Caco-2 (cell line): ENCODE data around the gene C6orf62. TPM values are rescaled to one million over a fixed set of nuclear protein-coding genes. Genes with fewer than 3 reads are reported as not detected.
A peak's percentile ranks its signal among the peaks of the same experiment; 100 is the strongest.
"Not testable (repeated sequence)": the region's sequence is repeated elsewhere in the genome, so short reads cannot be mapped to it uniquely, and the experiment has no call there.

Experiments
- BruUV-seq: library from RNA; stranded (reverse); fragments of 400-500 nt; replicated peaks from 2 replicates; lab custom pipeline; 2021; lab: Mats Ljungman, UMichigan
- CTCF ChIA-PET: fragments of 300-600 bp; sonication (Branson Sonifier 250); formaldehyde crosslinking; loops from one replicate; lab custom pipeline; 2022; ENCODE audit warnings: antibody characterized with exemption; lab: Charles Lee
- POLR2A ChIA-PET: fragments of 300-600 bp; sonication (Branson Sonifier 250); formaldehyde crosslinking; loops from one replicate; lab custom pipeline; 2022; ENCODE audit warnings: antibody characterized with exemption; lab: Charles Lee
- DNase-seq, 2 experiments: peaks; one replicate each; pipeline versions ENCODE4 v3.0.0 to v3.0.0-alpha.2; 2020 to 2022
- H3K27me3 ChIP-seq: replicated peaks from 2 replicates; pipeline ENCODE4 v1.6.0; 2011; ENCODE audit warnings: low read length; ENCODE audit not compliant: control insufficient read depth, insufficient read depth
- H3K36me3 ChIP-seq: 2 replicates; pipeline ENCODE4 v1.5.1; 2011; ENCODE audit warnings: low read length; ENCODE audit not compliant: control insufficient read depth, insufficient read depth
- H3K4me1 ChIP-seq: fragments of 250-450 bp; sonication (Bioruptor Pico); 2 replicates; pipeline ENCODE4 v1.5.1; 2020; ENCODE audit warnings: mild to moderate bottlenecking
- H3K4me3 ChIP-seq: 2 replicates; pipeline ENCODE4 v1.5.1; 2011; ENCODE audit warnings: low read depth, mild to moderate bottlenecking, control low read depth, low read length
- H3K9me3 ChIP-seq: fragments of 250-450 bp; sonication (Bioruptor Pico); 2 replicates; pipeline ENCODE4 v1.5.1; 2020; ENCODE audit warnings: mild to moderate bottlenecking, moderate library complexity
- H3K27ac Mint-ChIP-seq: one replicate; pipeline ENCODE4 v1.8.0; 2022; ENCODE audit warnings: mixed read lengths; ENCODE audit not compliant: unreplicated experiment
- H3K27me3 Mint-ChIP-seq: one replicate; pipeline ENCODE4 v1.8.0; 2022; ENCODE audit warnings: mixed read lengths; ENCODE audit not compliant: insufficient read depth, unreplicated experiment
- H3K36me3 Mint-ChIP-seq: one replicate; pipeline ENCODE4 v1.8.0; 2022; ENCODE audit warnings: mild to moderate bottlenecking, mixed read lengths; ENCODE audit not compliant: insufficient read depth, unreplicated experiment
- H3K4me1 Mint-ChIP-seq: one replicate; pipeline ENCODE4 v1.8.0; 2022; ENCODE audit warnings: low read depth, mixed read lengths; ENCODE audit not compliant: unreplicated experiment
- H3K4me3 Mint-ChIP-seq: one replicate; pipeline ENCODE4 v1.8.0; 2022; ENCODE audit warnings: mild to moderate bottlenecking, moderate library complexity, mixed read lengths; ENCODE audit not compliant: unreplicated experiment
- H3K9me3 Mint-ChIP-seq: one replicate; pipeline ENCODE4 v1.8.0; 2022; ENCODE audit warnings: mixed read lengths; ENCODE audit not compliant: unreplicated experiment
- CTCF ChIP-seq, 2 experiments: fragments of 200-600 bp in 1 of 2; IDR thresholded peaks; 1 replicate in 1 of 2; 2 replicates in 1 of 2; pipeline versions ENCODE4 v1.5.1 to v1.8.0; 2011 to 2022; ENCODE audit warnings: antibody characterized with exemption in 1 of 2, control low read depth in 1 of 2, inconsistent platforms in 1 of 2, low read depth in 1 of 2, low read length in 1 of 2, mild to moderate bottlenecking in 1 of 2, moderate library complexity in 1 of 2; ENCODE audit not compliant: insufficient read depth in 1 of 2, severe bottlenecking in 1 of 2, unreplicated experiment in 1 of 2
- intact Hi-C: fragments of 100-400 bp; cut with micrococcal nuclease; formaldehyde crosslinking; loops from one replicate; pipeline ENCODE4 v1.10.0; 2022; ENCODE audit not compliant: unreplicated experiment
- total RNA-seq: library from RNA; stranded (reverse); gene quantifications from 2 replicates; pipeline ENCODE4 v1.2.3, GENCODE V29; 2022

C6orf62 gene
- total RNA-seq, 1 experiment from 2014 or later, result 74.2 TPM

- no peak overlapping the region for H3K4me3 ChIP-seq
- ChIA-PET POLR2A (no interaction called here), CTCF (no interaction called here)
- no peaks in the 10 kb centered on the region for H3K36me3 ChIP-seq
- no peak for DNase-seq
- no peaks in the 10 kb centered on the region for H3K9me3 ChIP-seq
- Mint-ChIP-seq H3K9me3 (no peaks in the 10 kb centered on the region), H3K4me3 (no peak overlapping the region), H3K36me3 (peaks cover 36% of the 10 kb centered on the region), H3K27me3 (no peaks in the 10 kb centered on the region), H3K4me1 (peaks cover 2% of the 10 kb centered on the region), H3K27ac (no peak overlapping the region)
- no TSS peak for BruUV-seq
- no peaks in the 10 kb centered on the region for H3K27me3 ChIP-seq
- TF ChIP-seq CTCF (IDR thresholded peaks at IDR 0.05; ENCODE audit: insufficient read depth in 1 of 2, low read depth in 1 of 2, low read length in 1 of 2, severe bottlenecking in 1 of 2, unreplicated experiment in 1 of 2), result no peak
- intact Hi-C loops, result loop anchor here (5.0 kb wide), 1 partner anchor 264 kb away; no protein-coding TSS in a partner anchor
- no peaks in the 10 kb centered on the region for H3K4me1 ChIP-seq
These were observed 22.9 kb downstream of the C6orf62 start for GRCh38 chr6:24696097-24696496.

- H3K27me3 ChIP-seq, H3K4me3 Mint-ChIP-seq, H3K27ac Mint-ChIP-seq, H3K4me3 ChIP-seq, BruUV-seq, POLR2A ChIA-PET, H3K27me3 Mint-ChIP-seq, H3K9me3 ChIP-seq, H3K36me3 ChIP-seq, H3K4me1 Mint-ChIP-seq, H3K9me3 Mint-ChIP-seq, H3K4me1 ChIP-seq: not testable (repeated sequence)
- DNase-seq, result peak in 1 of 2 experiments; percentile 55
- intact Hi-C loops, result loop anchor here (1.0 to 5.0 kb wide), 3 partner anchors 49 to 263 kb away; partner anchors contain the start of gene KIAA0319
- peaks cover 32% of the 10 kb centered on the region for H3K36me3 Mint-ChIP-seq
- CTCF ChIA-PET, result interaction anchor here (1.0 kb wide), 1 partner anchor 112 kb away, joined by 3 read pairs; no protein-coding TSS in a partner anchor
- TF ChIP-seq CTCF (IDR thresholded peaks at IDR 0.05; ENCODE audit: insufficient read depth in 1 of 2, low read depth in 1 of 2, low read length in 1 of 2, severe bottlenecking in 1 of 2, unreplicated experiment in 1 of 2), result peak; percentile 37 to 44
These were observed 23.3 kb downstream of the C6orf62 start for GRCh38 chr6:24695635-24696034.

- no peaks in the 10 kb centered on the region for H3K27me3 ChIP-seq
- no TSS peak for BruUV-seq
- ChIA-PET CTCF (interaction anchor here (1.2 kb wide), 1 partner anchor 113 kb away, joined by 4 read pairs; no protein-coding TSS in a partner anchor), POLR2A (no interaction called here)
- no peak overlapping the region for H3K4me3 ChIP-seq
- DNase-seq, result no peak
- H3K36me3 ChIP-seq, result no peaks in the 10 kb centered on the region
- no peak overlapping the region for H3K4me3 Mint-ChIP-seq
- no peak for TF ChIP-seq CTCF (IDR thresholded peaks at IDR 0.05; ENCODE audit: insufficient read depth in 1 of 2, low read depth in 1 of 2, low read length in 1 of 2, severe bottlenecking in 1 of 2, unreplicated experiment in 1 of 2)
- no peaks in the 10 kb centered on the region for H3K4me1 ChIP-seq
- no peaks in the 10 kb centered on the region for H3K9me3 Mint-ChIP-seq
- no peak overlapping the region for H3K27ac Mint-ChIP-seq
- H3K27me3 Mint-ChIP-seq, result no peaks in the 10 kb centered on the region
- peaks cover 25% of the 10 kb centered on the region for H3K36me3 Mint-ChIP-seq
- intact Hi-C loops, result loop anchor here (2.0 kb wide), 1 partner anchor 47 kb away; the partner anchor contains the start of gene KIAA0319
- no peaks in the 10 kb centered on the region for H3K9me3 ChIP-seq
- peaks cover 8% of the 10 kb centered on the region for H3K4me1 Mint-ChIP-seq
These were observed 24.8 kb downstream of the C6orf62 start for GRCh38 chr6:24694198-24694597.
